H1 (cell line): ENCODE results near the gene VIT. TPM values are rescaled to one million over a fixed set of nuclear protein-coding genes. Genes with fewer than 3 reads are reported as not detected.

Experiments used
- CTCF ChIA-PET: fragments of 300-600 bp; sonication (Branson Sonifier 250); formaldehyde crosslinking; loops from one replicate; lab custom pipeline; 2021; ENCODE audit not compliant: partially characterized antibody; lab: Charles Lee
- POLR2A ChIA-PET: fragments of 300-600 bp; sonication (Branson Sonifier 250); formaldehyde crosslinking; loops from one replicate; lab custom pipeline; 2021; ENCODE audit warnings: inconsistent platforms; ENCODE audit not compliant: partially characterized antibody; lab: Charles Lee
- DNase-seq, 2 experiments: peaks; one replicate each; pipeline versions ENCODE4 v3.0.0 to v3.0.0-alpha.2; 2010 to 2022; ENCODE audit warnings: low spot score in 2 of 2, low read depth in 1 of 2, mixed read lengths in 1 of 2
- FAIRE-seq: peaks from 2 replicates; lab custom pipeline; 2011; peaks lifted over from hg19 to GRCh38; lab: Jason Lieb, UNC
- H2AFZ ChIP-seq: 2 replicates; pipeline ENCODE4 v1.8.1; 2012; ENCODE audit warnings: low read length, inconsistent platforms
- H2AK5ac ChIP-seq: 2 replicates; pipeline ENCODE4 v1.6.1; 2013; ENCODE audit warnings: low read depth, low read length
- H2BK120ac ChIP-seq: replicated peaks from 2 replicates; pipeline ENCODE3; 2013; ENCODE audit warnings: low read depth, low read length, inconsistent platforms
- H2BK12ac ChIP-seq: 2 replicates; pipeline ENCODE4 v1.6.1; 2013; ENCODE audit warnings: low read depth, low read length
- H2BK15ac ChIP-seq: 2 replicates; pipeline ENCODE4 v1.6.1; 2013; ENCODE audit warnings: low read length
- H2BK20ac ChIP-seq: 2 replicates; pipeline ENCODE4 v1.6.1; 2013; ENCODE audit warnings: low read length
- H2BK5ac ChIP-seq: 2 replicates; pipeline ENCODE4 v1.6.1; 2013; ENCODE audit warnings: low read depth, low read length
- H3K14ac ChIP-seq: 2 replicates; pipeline ENCODE4 v1.6.1; 2013; ENCODE audit warnings: inconsistent platforms; ENCODE audit not compliant: insufficient read length
- H3K18ac ChIP-seq: 2 replicates; pipeline ENCODE4 v1.6.1; 2013; ENCODE audit warnings: low read length; ENCODE audit errors: extremely low read depth
- H3K23ac ChIP-seq: 2 replicates; pipeline ENCODE4 v1.6.1; 2013; ENCODE audit warnings: inconsistent platforms; ENCODE audit not compliant: insufficient read length
- H3K23me2 ChIP-seq: 2 replicates; pipeline ENCODE4 v1.6.1; 2013; ENCODE audit warnings: low read depth, low read length
- H3K27ac ChIP-seq: 2 replicates; pipeline ENCODE4 v1.6.1; 2011; ENCODE audit warnings: low read depth, low read length, inconsistent platforms
- H3K27me3 ChIP-seq, 4 experiments: replicated peaks in 1 of 4; 1 replicate in 1 of 4; 2 replicates in 3 of 4; pipeline versions ENCODE4 v1.6.1 to v1.8.1; 2011 to 2013; ENCODE audit warnings: low read length in 3 of 4, mild to moderate bottlenecking in 3 of 4, inconsistent platforms in 2 of 4, mixed read lengths in 2 of 4, moderate library complexity in 1 of 4; ENCODE audit not compliant: control insufficient read depth in 3 of 4, insufficient read depth in 3 of 4; ENCODE audit errors: extremely low read depth in 1 of 4
- H3K36me3 ChIP-seq, 4 experiments: 2 replicates each; pipeline versions ENCODE4 v1.6.1 to v1.8.1; 2011 to 2013; ENCODE audit warnings: mild to moderate bottlenecking in 4 of 4, low read length in 3 of 4, moderate library complexity in 2 of 4, control low read depth in 1 of 4, inconsistent platforms in 1 of 4; ENCODE audit not compliant: insufficient read depth in 4 of 4, control insufficient read depth in 2 of 4
- H3K4ac ChIP-seq: replicated peaks from 2 replicates; pipeline ENCODE3; 2013; ENCODE audit warnings: low read length, low read depth, mixed read lengths, inconsistent platforms; ENCODE audit not compliant: insufficient read length
- H3K4me1 ChIP-seq, 4 experiments: replicated peaks in 1 of 4; 1 replicate in 1 of 4; 2 replicates in 3 of 4; pipeline versions ENCODE4 v1.6.1 to v1.8.1; 2011 to 2013; ENCODE audit warnings: low read length in 3 of 4, inconsistent platforms in 2 of 4, mixed read lengths in 1 of 4; ENCODE audit not compliant: insufficient read depth in 4 of 4, control insufficient read depth in 3 of 4
- H3K4me2 ChIP-seq, 2 experiments: 2 replicates each; pipeline versions ENCODE4 v1.6.1 to v1.8.1; 2011 to 2013; ENCODE audit warnings: low read depth in 2 of 2, low read length in 2 of 2, control low read depth in 1 of 2, inconsistent platforms in 1 of 2, mild to moderate bottlenecking in 1 of 2; ENCODE audit not compliant: insufficient read depth in 1 of 2
- H3K4me3 ChIP-seq, 4 experiments: fragments of 200-600, 300-600 bp in 1 of 4; sonication (generic), shearing (Covaris generic), sonication (Bioruptor Twin) in 1 of 4; 2 replicates each; pipeline versions ENCODE4 v1.5.1 to v1.8.1; 2011 to 2016; ENCODE audit warnings: low read length in 4 of 4, low read depth in 3 of 4, control low read depth in 2 of 4, inconsistent platforms in 2 of 4, mild to moderate bottlenecking in 2 of 4, mixed read lengths in 1 of 4, moderate library complexity in 1 of 4; ENCODE audit not compliant: insufficient read depth in 2 of 4; ENCODE audit errors: extremely low read depth in 1 of 4
- H3K56ac ChIP-seq: replicated peaks from 2 replicates; pipeline ENCODE3; 2013; ENCODE audit warnings: low read depth, mild to moderate bottlenecking, mixed read lengths, low read length, inconsistent platforms; ENCODE audit not compliant: insufficient read length
- H3K79me1 ChIP-seq: 2 replicates; pipeline ENCODE4 v1.6.1; 2013; ENCODE audit warnings: low read depth, low read length, control low read depth
- H3K79me2 ChIP-seq, 2 experiments: 2 replicates each; pipeline versions ENCODE4 v1.6.1 to v1.8.1; 2012 to 2013; ENCODE audit warnings: low read length in 2 of 2, mild to moderate bottlenecking in 2 of 2, inconsistent platforms in 1 of 2; ENCODE audit not compliant: insufficient read depth in 2 of 2, control insufficient read depth in 1 of 2
- H3K9ac ChIP-seq, 4 experiments: replicated peaks in 1 of 4; 1 replicate in 1 of 4; 2 replicates in 3 of 4; pipeline versions ENCODE4 v1.6.1 to v1.8.1; 2011 to 2013; ENCODE audit warnings: low read depth in 3 of 4, low read length in 3 of 4, control low read depth in 2 of 4, mild to moderate bottlenecking in 2 of 4, moderate library complexity in 2 of 4, inconsistent platforms in 1 of 4; ENCODE audit errors: extremely low read depth in 1 of 4
- H3K9me3 ChIP-seq, 2 experiments: 2 replicates each; pipeline versions ENCODE4 v1.6.1 to v1.8.1; 2012 to 2013; ENCODE audit warnings: mild to moderate bottlenecking in 2 of 2, moderate library complexity in 2 of 2, control low read depth in 1 of 2, inconsistent platforms in 1 of 2, low read depth in 1 of 2, low read length in 1 of 2, mixed read lengths in 1 of 2; ENCODE audit not compliant: insufficient read depth in 2 of 2
- H4K20me1 ChIP-seq, 2 experiments: replicated peaks in 1 of 2; 2 replicates each; pipeline versions ENCODE3 to v1.8.1; 2011 to 2013; ENCODE audit warnings: inconsistent platforms in 2 of 2, low read length in 2 of 2, mild to moderate bottlenecking in 1 of 2; ENCODE audit not compliant: insufficient read depth in 2 of 2, control insufficient read depth in 1 of 2
- H4K5ac ChIP-seq: 2 replicates; pipeline ENCODE4 v1.6.1; 2013; ENCODE audit warnings: low read length, low read depth, mixed read lengths, inconsistent platforms; ENCODE audit not compliant: insufficient read length
- H4K8ac ChIP-seq: 2 replicates; pipeline ENCODE4 v1.8.0; 2013; ENCODE audit warnings: mild to moderate bottlenecking, moderate library complexity, low read length, inconsistent platforms; ENCODE audit not compliant: insufficient read depth; ENCODE audit errors: extremely low read depth
- H4K91ac ChIP-seq: replicated peaks from 2 replicates; pipeline ENCODE3; 2013; ENCODE audit warnings: low read length, mixed read lengths, inconsistent platforms; ENCODE audit not compliant: insufficient read length
- ATF2 ChIP-seq: IDR thresholded peaks from 2 replicates; pipeline ENCODE4 v1.6.1; 2012; ENCODE audit warnings: low read length, inconsistent platforms
- BCL11A ChIP-seq, 2 experiments: IDR thresholded peaks; one replicate each; pipeline ENCODE4 v1.6.1; 2011; ENCODE audit warnings: low read depth in 2 of 2, low read length in 2 of 2, mild to moderate bottlenecking in 2 of 2
- CREB1 ChIP-seq: IDR thresholded peaks from 2 replicates; pipeline ENCODE4 v1.6.1; 2012; ENCODE audit warnings: inconsistent platforms
- RNF2 ChIP-seq: fragments of 200-900, 300-1000 bp; sonication (generic); IDR thresholded peaks from 2 replicates; pipeline ENCODE4 v1.7.1; 2016; ENCODE audit warnings: borderline replicate concordance, low read depth, mild to moderate bottlenecking, antibody characterized with exemption, low read length; ENCODE audit not compliant: poor library complexity, severe bottlenecking; ENCODE audit errors: missing control alignments
- SP4 ChIP-seq: IDR thresholded peaks from 2 replicates; pipeline ENCODE4 v1.6.1; 2012; ENCODE audit warnings: low read length, inconsistent platforms
- WGBS, 2 experiments: shearing (Covaris generic) in 1 of 2; methylation state at CpG; one replicate each; pipeline versions ENCODE4 v1.1.6 to v1.1.7; 2013 to 2015; ENCODE audit warnings: low lambda C conversion rate in 2 of 2, mixed read lengths in 2 of 2, inconsistent platforms in 1 of 2, low coverage in 1 of 2, missing lambda C conversion rate in 1 of 2; ENCODE audit not compliant: insufficient replicate concordance in 2 of 2, insufficient coverage in 1 of 2, insufficient read length in 1 of 2; ENCODE audit errors: extremely low coverage in 1 of 2, missing lambda C conversion rate in 1 of 2; 5-methylcytosine and 5-hydroxymethylcytosine counted together
- polyA plus RNA-seq, 7 experiments: library from polyadenylated mRNA; depleted of rRNA in 3 of 7; stranded (reverse) in 5 of 7; unstranded in 2 of 7; fragments of >200 nt in 5 of 7; fragments of 200-250 nt in 2 of 7; gene quantifications; 1 replicate in 5 of 7; 2 replicates in 1 of 7; 4 replicates in 1 of 7; pipeline versions ENCODE4 v1.2.1 to v1.2.3, GENCODE V29; 2011 to 2013; ENCODE audit warnings: missing spikeins in 2 of 7, mixed read lengths in 2 of 7
- total RNA-seq: library from RNA; stranded (reverse); fragmentation: NEBNext Ultra II Directional; extraction: Animal tissue kit (Norgen Biotek cat#: 25700); gene quantifications from 2 replicates; pipeline ENCODE4 v1.2.1, GENCODE V29; 2021

Gene VIT
- total and polyA plus RNA-seq, 2 of the 8 experiments (the other 6 are each of a cell fraction or from before 2014, with no cell fraction given): 0.03 TPM; not detected in 1

- Histone ChIP-seq H2BK5ac (no peak overlapping the region), H3K4me3 (no peak overlapping the region), H3K23ac (no peak overlapping the region), H2BK120ac (no peak overlapping the region), H2BK20ac (0 out of 2 replicates have a peak overlapping the region, but pooled peaks have one; percentile 11), H3K18ac (no peak overlapping the region), H4K8ac (no peak overlapping the region), H3K79me1 (no peaks in the 10 kb centered on the region), H3K14ac (no peak overlapping the region), H4K20me1 (no peaks in the 10 kb centered on the region), H3K79me2 (no peaks in the 10 kb centered on the region), H3K4ac (no peak overlapping the region), H3K23me2 (no peaks in the 10 kb centered on the region), H2AK5ac (no peak overlapping the region), H3K36me3 (no peaks in the 10 kb centered on the region)
- 87% methylated on average over 3 of the region's 3 CpGs; no CpG with 5 or more reads in 1 of the 2 experiments for WGBS, 2 experiments
- FAIRE-seq (no peak), DNase-seq (no peak)
- POLR2A ChIA-PET: no interaction called here
- CTCF ChIA-PET: interaction anchor here (0.6 to 12.5 kb wide), 17 partner anchors 8 to 454 kb away, joined by 3 to 110 read pairs (median 3); no protein-coding TSS in a partner anchor
- no peak for TF ChIP-seq RNF2
- TF ChIP-seq ATF2: no peak
- no peak for TF ChIP-seq BCL11A (IDR thresholded peaks at IDR 0.05; ENCODE audit: low read depth in 2 of 2, low read length in 2 of 2)
- TF ChIP-seq SP4: no peak
- no peak for TF ChIP-seq CREB1
- TF ChIP-seq, all 59 proteins: peak for 0
- no peak overlapping the region for H2AFZ ChIP-seq
- no peaks in the 10 kb centered on the region for H3K9me3 ChIP-seq
- no peaks in the 10 kb centered on the region; a peak in 1 of 7 replicates for H3K27me3 ChIP-seq
- no peak overlapping the region for H2BK15ac ChIP-seq
- H3K4me1 ChIP-seq: no peaks in the 10 kb centered on the region; a peak in 1 of 7 replicates
- H3K9ac ChIP-seq: no peak overlapping the region
- no peak overlapping the region for H3K4me2 ChIP-seq
- H4K91ac ChIP-seq: no peak overlapping the region
- no peak overlapping the region for H2BK12ac ChIP-seq
- H3K27ac ChIP-seq: no peak overlapping the region
- H3K56ac ChIP-seq: no peak overlapping the region
- no peak overlapping the region for H4K5ac ChIP-seq
Measured at GRCh38 chr2:36775261-36775660, 78.8 kb downstream of the VIT start.
